ENCODE results near the gene CXCL3.

CXCL3 gene

GRCh38 chr4:74039315-74039763, 850 bp upstream of the CXCL3 start:
- Histone ChIP-seq H3K4me3 (ENCODE audit: low read depth in 1 of 2, low read length in 2 of 2) (peak overlapping the region; percentile 84 to 94), H3K4me1 (ENCODE audit: control insufficient read depth in 1 of 2, insufficient read depth in 2 of 2, low read length in 2 of 2) (peaks cover 3 to 20% of the 10 kb centered on the region in 2 donors), H3K9ac (ENCODE audit: low read depth in 1 of 2, low read length in 2 of 2) (peak overlapping the region; percentile 65 to 69), H3K27me3 (ENCODE audit: control insufficient read depth in 1 of 2, insufficient read depth in 2 of 2, low read length in 2 of 2) (no peaks in the 10 kb centered on the region), H3K27ac (ENCODE audit: low read depth, low read length) (no peak overlapping the region), H3K36me3 (ENCODE audit: control insufficient read depth in 1 of 2, insufficient read depth in 2 of 2, low read length in 2 of 2) (no peaks in the 10 kb centered on the region), H3K9me3 (ENCODE audit: control insufficient read depth in 1 of 2, low read length in 2 of 2) (no peaks in the 10 kb centered on the region)

GRCh38 chr4:74038086-74038424, 434 bp downstream of the CXCL3 start:
- peak overlapping the region; percentile 65 to 69 for H3K9ac ChIP-seq (ENCODE audit: low read depth in 1 of 2, low read length in 2 of 2)

DNA sequence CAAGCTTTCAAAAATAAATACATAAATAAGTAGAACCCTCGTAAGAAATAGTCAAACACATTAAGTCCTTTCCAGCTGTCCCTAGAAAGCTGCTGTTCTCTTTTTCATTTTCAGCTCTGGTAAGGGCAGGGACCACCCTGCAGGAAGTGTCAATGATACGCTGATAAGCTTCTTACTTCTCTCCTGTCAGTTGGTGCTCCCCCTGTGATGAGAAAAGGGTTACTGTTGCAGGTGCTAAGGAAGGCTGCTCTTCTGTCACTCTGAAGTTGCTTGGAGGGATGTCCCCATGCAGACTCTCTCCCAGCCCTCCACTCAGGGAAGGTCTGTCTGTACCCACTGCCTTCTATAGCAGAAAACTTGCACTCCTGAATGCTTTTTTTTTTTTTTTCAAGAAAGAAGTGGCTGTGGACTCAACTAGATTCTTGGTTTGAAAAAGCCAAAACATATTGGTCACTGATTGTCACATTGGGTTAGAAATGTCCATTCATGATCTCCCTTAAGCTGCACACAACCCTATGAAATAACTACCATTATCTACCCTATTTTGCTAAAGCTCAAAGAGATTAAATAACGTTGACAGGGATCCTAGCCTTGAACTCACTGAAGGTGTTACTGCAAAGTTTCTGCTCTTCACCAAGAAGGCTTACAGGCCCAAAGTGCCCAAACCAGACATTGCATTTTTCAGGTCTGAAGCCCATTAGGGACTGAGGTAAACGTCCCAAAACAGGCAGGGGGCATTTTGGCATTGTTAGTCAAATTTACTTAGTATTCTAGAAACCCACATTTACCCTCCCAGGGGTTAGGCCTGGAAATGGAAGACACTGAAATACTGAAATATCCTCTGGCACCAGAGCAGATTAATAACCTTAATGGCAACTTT, 1.2 kb downstream of the CXCL3 start:
- H3K27ac ChIP-seq (ENCODE audit: low read depth, low read length), result no peak overlapping the region
- peak overlapping the region; percentile 84 to 94 for H3K4me3 ChIP-seq (ENCODE audit: low read depth in 1 of 2, low read length in 2 of 2)
- no peaks in the 10 kb centered on the region for H3K9me3 ChIP-seq (ENCODE audit: control insufficient read depth in 1 of 2, low read length in 2 of 2)
- H3K27me3 ChIP-seq (ENCODE audit: control insufficient read depth in 1 of 2, insufficient read depth in 2 of 2, low read length in 2 of 2), result no peaks in the 10 kb centered on the region
- peak overlapping the region; percentile 48 to 69 for H3K9ac ChIP-seq (ENCODE audit: low read depth in 1 of 2, low read length in 2 of 2)
- H3K36me3 ChIP-seq (ENCODE audit: control insufficient read depth in 1 of 2, insufficient read depth in 2 of 2, low read length in 2 of 2), result no peaks in the 10 kb centered on the region
- peaks cover 6 to 16% of the 10 kb centered on the region in 2 donors for H3K4me1 ChIP-seq (ENCODE audit: control insufficient read depth in 1 of 2, insufficient read depth in 2 of 2, low read length in 2 of 2)

More at GRCh38 chr4:74038086-74038424, 434 bp downstream of the CXCL3 start:
- Histone ChIP-seq H3K9me3 (ENCODE audit: control insufficient read depth in 1 of 2, low read length in 2 of 2) (no peaks in the 10 kb centered on the region), H3K4me3 (ENCODE audit: low read depth in 1 of 2, low read length in 2 of 2) (peak overlapping the region; percentile 84 to 94), H3K27ac (ENCODE audit: low read depth, low read length) (no peak overlapping the region), H3K4me1 (ENCODE audit: control insufficient read depth in 1 of 2, insufficient read depth in 2 of 2, low read length in 2 of 2) (peaks cover 3 to 20% of the 10 kb centered on the region in 2 donors), H3K27me3 (ENCODE audit: control insufficient read depth in 1 of 2, insufficient read depth in 2 of 2, low read length in 2 of 2) (no peaks in the 10 kb centered on the region), H3K36me3 (ENCODE audit: control insufficient read depth in 1 of 2, insufficient read depth in 2 of 2, low read length in 2 of 2) (no peaks in the 10 kb centered on the region)

DNA sequence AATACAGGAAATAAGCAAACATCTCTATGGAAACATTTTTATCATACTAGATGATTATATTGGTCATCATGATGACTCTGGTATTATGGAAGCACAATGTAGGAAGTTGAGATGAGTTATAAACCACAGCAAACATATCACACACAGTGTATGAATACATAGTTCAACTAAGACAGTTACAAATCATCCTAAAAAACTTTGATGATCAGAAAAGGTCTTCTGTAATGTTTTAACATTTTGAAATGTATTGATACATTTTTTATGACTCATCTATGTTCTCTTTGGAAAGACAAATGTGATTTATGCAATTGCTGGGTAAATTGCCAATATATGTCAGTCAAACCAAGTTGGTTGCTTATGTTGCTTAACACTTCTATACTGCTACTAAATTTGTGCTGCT, 4.8 kb downstream of the CXCL3 start:
- no peak overlapping the region for H3K9ac ChIP-seq (ENCODE audit: low read depth in 1 of 2, low read length in 2 of 2)
- H3K27me3 ChIP-seq (ENCODE audit: control insufficient read depth in 1 of 2, insufficient read depth in 2 of 2, low read length in 2 of 2), result no peaks in the 10 kb centered on the region
- H3K4me1 ChIP-seq (ENCODE audit: control insufficient read depth in 1 of 2, insufficient read depth in 2 of 2, low read length in 2 of 2), result peaks cover 11 to 19% of the 10 kb centered on the region in 2 donors
- H3K4me3 ChIP-seq (ENCODE audit: low read depth in 1 of 2, low read length in 2 of 2), result no peak overlapping the region
- H3K9me3 ChIP-seq (ENCODE audit: control insufficient read depth in 1 of 2, low read length in 2 of 2), result no peaks in the 10 kb centered on the region
- no peak overlapping the region for H3K27ac ChIP-seq (ENCODE audit: low read depth, low read length)
- H3K36me3 ChIP-seq (ENCODE audit: control insufficient read depth in 1 of 2, insufficient read depth in 2 of 2, low read length in 2 of 2), result no peaks in the 10 kb centered on the region

DNA sequence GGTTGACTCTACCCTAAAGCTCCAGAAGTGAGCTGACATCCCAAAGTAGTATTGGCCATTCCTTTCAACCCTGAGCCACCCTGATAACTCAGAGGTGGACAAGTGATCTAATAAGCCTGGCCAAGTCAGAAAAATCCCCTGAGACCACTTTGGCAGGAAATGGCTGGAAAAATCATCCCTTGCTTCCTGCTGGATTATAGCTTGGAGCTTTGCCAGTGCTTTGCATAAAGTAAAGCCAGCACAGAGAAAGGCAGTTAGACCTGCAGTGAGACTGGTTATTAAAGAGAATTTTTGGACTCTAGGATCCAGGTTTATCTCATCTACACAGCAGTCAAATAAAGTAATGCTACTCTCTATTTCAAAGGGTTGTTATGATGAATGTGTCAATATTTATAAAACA, 6.4 kb downstream of the CXCL3 start:
- Histone ChIP-seq H3K27me3 (ENCODE audit: control insufficient read depth in 1 of 2, insufficient read depth in 2 of 2, low read length in 2 of 2) (no peaks in the 10 kb centered on the region), H3K27ac (ENCODE audit: low read depth, low read length) (no peak overlapping the region), H3K36me3 (ENCODE audit: control insufficient read depth in 1 of 2, insufficient read depth in 2 of 2, low read length in 2 of 2) (no peaks in the 10 kb centered on the region), H3K4me3 (ENCODE audit: low read depth in 1 of 2, low read length in 2 of 2) (no peak overlapping the region), H3K9ac (ENCODE audit: low read depth in 1 of 2, low read length in 2 of 2) (no peak overlapping the region), H3K4me1 (ENCODE audit: control insufficient read depth in 1 of 2, insufficient read depth in 2 of 2, low read length in 2 of 2) (peaks cover under 1 to 18% of the 10 kb centered on the region in 2 donors), H3K9me3 (ENCODE audit: control insufficient read depth in 1 of 2, low read length in 2 of 2) (no peaks in the 10 kb centered on the region)

GRCh38 chr4:74031576-74031975, 6.9 kb downstream of the CXCL3 start:
- H3K9ac ChIP-seq (ENCODE audit: low read depth in 1 of 2, low read length in 2 of 2), result no peak overlapping the region
- H3K4me1 ChIP-seq (ENCODE audit: control insufficient read depth in 1 of 2, insufficient read depth in 2 of 2, low read length in 2 of 2), result peaks cover 0 to 16% of the 10 kb centered on the region in 2 donors
- H3K4me3 ChIP-seq (ENCODE audit: low read depth in 1 of 2, low read length in 2 of 2), result no peak overlapping the region
- H3K9me3 ChIP-seq (ENCODE audit: control insufficient read depth in 1 of 2, low read length in 2 of 2), result no peaks in the 10 kb centered on the region
- H3K36me3 ChIP-seq (ENCODE audit: control insufficient read depth in 1 of 2, insufficient read depth in 2 of 2, low read length in 2 of 2), result no peaks in the 10 kb centered on the region
- no peaks in the 10 kb centered on the region for H3K27me3 ChIP-seq (ENCODE audit: control insufficient read depth in 1 of 2, insufficient read depth in 2 of 2, low read length in 2 of 2)
- H3K27ac ChIP-seq (ENCODE audit: low read depth, low read length), result no peak overlapping the region

- Histone ChIP-seq H3K4me3 (ENCODE audit: low read depth in 1 of 2, low read length in 2 of 2) (no peak overlapping the region), H3K9ac (ENCODE audit: low read depth in 1 of 2, low read length in 2 of 2) (no peak overlapping the region), H3K4me1 (ENCODE audit: control insufficient read depth in 1 of 2, insufficient read depth in 2 of 2, low read length in 2 of 2) (peaks cover 0 to 16% of the 10 kb centered on the region in 2 donors), H3K27ac (ENCODE audit: low read depth, low read length) (no peak overlapping the region), H3K36me3 (ENCODE audit: control insufficient read depth in 1 of 2, insufficient read depth in 2 of 2, low read length in 2 of 2) (no peaks in the 10 kb centered on the region), H3K27me3 (ENCODE audit: control insufficient read depth in 1 of 2, insufficient read depth in 2 of 2, low read length in 2 of 2) (no peaks in the 10 kb centered on the region), H3K9me3 (ENCODE audit: control insufficient read depth in 1 of 2, low read length in 2 of 2) (peaks cover 0 to 4% of the 10 kb centered on the region in 2 donors)
Measured at GRCh38 chr4:74030285-74030684, 8.2 kb downstream of the CXCL3 start.

- peaks cover 6 to 16% of the 10 kb centered on the region in 2 donors for H3K4me1 ChIP-seq (ENCODE audit: control insufficient read depth in 1 of 2, insufficient read depth in 2 of 2, low read length in 2 of 2)
- H3K9ac ChIP-seq (ENCODE audit: low read depth in 1 of 2, low read length in 2 of 2), result no peak overlapping the region
- H3K27me3 ChIP-seq (ENCODE audit: control insufficient read depth in 1 of 2, insufficient read depth in 2 of 2, low read length in 2 of 2), result no peaks in the 10 kb centered on the region
- no peak overlapping the region for H3K4me3 ChIP-seq (ENCODE audit: low read depth in 1 of 2, low read length in 2 of 2)
- H3K27ac ChIP-seq (ENCODE audit: low read depth, low read length), result no peak overlapping the region
- H3K36me3 ChIP-seq (ENCODE audit: control insufficient read depth in 1 of 2, insufficient read depth in 2 of 2, low read length in 2 of 2), result no peaks in the 10 kb centered on the region
- H3K9me3 ChIP-seq (ENCODE audit: control insufficient read depth in 1 of 2, low read length in 2 of 2), result peaks cover 0 to 4% of the 10 kb centered on the region in 2 donors
Measured at GRCh38 chr4:74028504-74028903, 10.0 kb downstream of the CXCL3 start.

DNA sequence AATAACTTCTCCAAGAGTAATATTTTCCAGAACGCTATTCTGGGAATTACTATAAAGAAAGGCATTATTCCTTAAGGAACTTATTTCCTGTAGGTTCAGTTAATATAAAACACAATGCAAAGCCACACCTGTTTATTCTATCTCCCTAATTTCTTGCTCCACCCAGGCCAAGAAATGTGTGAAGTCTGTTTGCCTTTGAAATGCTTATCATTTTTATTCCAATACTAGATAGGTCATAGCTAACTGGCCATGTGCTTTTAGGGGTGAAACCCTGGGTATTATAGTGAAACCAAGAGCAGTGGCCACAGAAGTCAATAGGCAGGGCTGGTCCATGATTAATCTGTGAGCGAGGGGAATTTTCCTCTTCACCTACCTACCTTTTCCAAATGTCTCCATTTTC, 14.8 kb downstream of the CXCL3 start:
- Histone ChIP-seq H3K9me3 (ENCODE audit: control insufficient read depth in 1 of 2, low read length in 2 of 2) (peaks cover 0 to 4% of the 10 kb centered on the region in 2 donors), H3K4me3 (ENCODE audit: low read depth in 1 of 2, low read length in 2 of 2) (no peak overlapping the region), H3K27ac (ENCODE audit: low read depth, low read length) (no peak overlapping the region), H3K36me3 (ENCODE audit: control insufficient read depth in 1 of 2, insufficient read depth in 2 of 2, low read length in 2 of 2) (no peaks in the 10 kb centered on the region), H3K4me1 (ENCODE audit: control insufficient read depth in 1 of 2, insufficient read depth in 2 of 2, low read length in 2 of 2) (peaks cover 0 to 9% of the 10 kb centered on the region in 2 donors), H3K27me3 (ENCODE audit: control insufficient read depth in 1 of 2, insufficient read depth in 2 of 2, low read length in 2 of 2) (no peaks in the 10 kb centered on the region), H3K9ac (ENCODE audit: low read depth in 1 of 2, low read length in 2 of 2) (no peak overlapping the region)

- no peak overlapping the region for H3K27ac ChIP-seq (ENCODE audit: low read depth, low read length)
- H3K9ac ChIP-seq (ENCODE audit: low read depth in 1 of 2, low read length in 2 of 2), result no peak overlapping the region
- H3K36me3 ChIP-seq (ENCODE audit: control insufficient read depth in 1 of 2, insufficient read depth in 2 of 2, low read length in 2 of 2), result no peaks in the 10 kb centered on the region
- H3K27me3 ChIP-seq (ENCODE audit: control insufficient read depth in 1 of 2, insufficient read depth in 2 of 2, low read length in 2 of 2), result no peaks in the 10 kb centered on the region
- no peak overlapping the region for H3K4me3 ChIP-seq (ENCODE audit: low read depth in 1 of 2, low read length in 2 of 2)
- H3K9me3 ChIP-seq (ENCODE audit: control insufficient read depth in 1 of 2, low read length in 2 of 2), result peaks cover 0 to 4% of the 10 kb centered on the region in 2 donors
- peaks cover 0 to 9% of the 10 kb centered on the region in 2 donors for H3K4me1 ChIP-seq (ENCODE audit: control insufficient read depth in 1 of 2, insufficient read depth in 2 of 2, low read length in 2 of 2)
Measured at GRCh38 chr4:74021601-74022000, 16.9 kb downstream of the CXCL3 start.
